GM20431 (cell line): Measurements from ENCODE around the gene ATAD5.
"Not testable (repeated sequence)": the region's sequence is repeated elsewhere in the genome, so short reads cannot be mapped to it uniquely, and the experiment has no call there.

Experiments used
- in situ Hi-C: fragments of 300-500 bp; cut with MseI, MboI; formaldehyde crosslinking; loops from one replicate; pipeline ENCODE4 v1.15.0; 2020; ENCODE audit warnings: low sequenced_read_pairs; ENCODE audit not compliant: unreplicated experiment

Gene ATAD5

DNA sequence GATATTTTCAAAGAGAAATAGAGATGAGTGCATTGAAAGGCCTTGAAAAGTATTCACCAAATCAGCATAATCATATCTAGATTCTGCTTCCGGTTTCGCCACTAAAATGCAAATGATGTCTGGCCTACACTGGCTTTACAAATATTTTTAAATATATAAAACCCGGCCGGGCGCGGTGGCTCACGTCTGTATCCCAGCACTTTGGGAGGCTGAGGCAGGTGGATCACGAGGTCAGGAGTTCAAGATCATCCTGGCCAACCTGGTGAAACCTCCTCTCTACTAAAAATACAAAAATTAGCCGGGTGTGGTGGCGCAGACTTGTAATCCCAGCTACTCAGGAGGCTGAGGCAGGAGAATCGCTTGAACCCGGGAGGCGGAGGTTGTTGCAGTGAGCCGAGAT is 8.8 kb upstream of the ATAD5 start:
- in situ Hi-C loops = not testable (repeated sequence)

GRCh38 chr17:30823421-30823820 is 8.3 kb upstream of the ATAD5 start:
- in situ Hi-C loops = no loop called here

GRCh38 chr17:30824002-30824355 is 7.8 kb upstream of the ATAD5 start:
- in situ Hi-C loops = no loop called here

DNA sequence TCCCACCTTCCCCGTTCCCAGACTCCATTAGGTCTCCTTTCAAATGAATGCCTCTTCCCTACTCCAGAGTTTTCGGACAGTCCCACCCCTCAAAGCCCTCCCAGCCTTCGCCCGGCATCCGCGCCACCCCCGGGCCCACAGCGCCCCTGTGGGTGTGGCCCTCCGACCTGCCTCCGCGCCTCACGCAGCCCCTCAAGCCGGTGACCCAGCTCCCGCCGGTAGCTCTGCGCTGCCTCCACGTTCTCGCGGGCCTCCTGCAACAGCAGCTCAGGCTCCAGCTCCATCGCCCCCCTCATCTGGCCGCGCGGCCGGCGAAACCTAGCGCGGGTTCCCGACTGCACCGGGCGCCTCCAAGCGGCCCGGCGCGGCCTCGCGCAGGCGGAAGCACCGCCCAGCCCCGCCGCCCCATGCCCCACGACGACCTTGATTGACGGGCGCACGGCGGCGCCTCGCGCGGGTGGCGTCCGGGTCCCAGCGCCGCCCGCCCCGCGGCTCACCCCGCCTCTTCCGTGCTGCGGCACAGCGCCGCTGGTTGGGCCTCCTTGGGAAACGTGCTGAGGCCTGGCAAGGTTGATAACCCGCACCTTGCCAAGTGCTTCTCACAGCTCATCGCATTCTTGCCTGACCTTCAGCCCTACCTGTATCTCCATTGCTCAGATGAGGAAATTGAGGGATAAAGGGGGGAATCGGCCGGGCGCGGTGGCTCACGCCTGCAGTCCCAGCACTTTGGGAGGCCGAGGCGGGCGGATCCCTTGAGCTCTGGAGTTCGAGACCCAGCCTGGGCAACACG is 7.2 kb upstream of the ATAD5 start, which contains the start of gene CRLF3:
Gene CRLF3, minus strand, starts transcription at position 337 of the 790 bp plus-strand sequence. Its CDS starts 41 bp downstream, at position 296.
- in situ Hi-C loops = no loop called here

- in situ Hi-C loops = no loop called here
Observed at GRCh38 chr17:30827082-30827481, 4.7 kb upstream of the ATAD5 start.

DNA sequence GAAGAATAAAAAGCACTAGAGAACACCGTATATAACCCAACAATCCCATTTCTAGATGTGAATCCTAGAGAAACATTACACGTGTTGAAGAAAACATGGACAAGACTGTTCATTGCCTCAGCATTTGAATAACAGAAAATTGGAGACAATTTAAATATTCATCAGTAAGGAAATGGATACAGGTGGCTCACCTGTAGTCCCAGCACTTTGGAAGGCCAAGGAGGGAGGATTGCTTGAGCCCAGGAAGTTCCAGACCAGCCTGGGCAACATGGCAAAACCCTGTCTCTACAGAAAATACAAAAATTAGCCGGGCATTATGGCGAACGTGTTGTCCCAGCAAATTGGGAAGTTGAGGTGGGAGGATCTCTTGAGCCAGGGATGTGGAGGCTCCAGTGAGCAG is 2.7 kb upstream of the ATAD5 start:
- in situ Hi-C loops = no loop called here

GRCh38 chr17:30831257-30831656 is 509 bp upstream of the ATAD5 start:
- in situ Hi-C loops = no loop called here

GRCh38 chr17:30832438-30833124 is 815 bp downstream of the ATAD5 start:
- in situ Hi-C loops = no loop called here

- in situ Hi-C loops = no loop called here
Observed at GRCh38 chr17:30838202-30838807, 6.5 kb downstream of the ATAD5 start.

GRCh38 chr17:30840771-30841170 is 9.0 kb downstream of the ATAD5 start:
- in situ Hi-C loops = no loop called here

GRCh38 chr17:30848021-30848420 is 16.3 kb downstream of the ATAD5 start:
- in situ Hi-C loops = no loop called here

DNA sequence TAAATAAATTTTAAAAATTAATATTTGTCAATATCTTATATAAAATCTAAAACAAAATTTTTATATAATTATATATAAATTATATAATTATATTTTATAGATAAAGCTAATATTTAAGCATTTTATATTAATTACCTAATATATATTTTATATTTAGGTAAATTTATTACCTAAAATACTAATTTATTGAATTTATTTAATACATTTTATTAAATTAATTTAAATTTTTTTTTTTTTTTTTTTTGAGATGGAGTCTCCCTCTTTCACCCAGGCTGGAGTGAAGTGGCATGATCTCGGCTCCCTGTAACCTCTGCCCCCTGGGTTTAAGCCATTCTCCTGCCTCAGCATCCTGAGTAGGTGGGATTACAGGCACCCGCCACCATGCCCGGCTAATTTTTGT is 22.4 kb downstream of the ATAD5 start:
- in situ Hi-C loops = no loop called here

DNA sequence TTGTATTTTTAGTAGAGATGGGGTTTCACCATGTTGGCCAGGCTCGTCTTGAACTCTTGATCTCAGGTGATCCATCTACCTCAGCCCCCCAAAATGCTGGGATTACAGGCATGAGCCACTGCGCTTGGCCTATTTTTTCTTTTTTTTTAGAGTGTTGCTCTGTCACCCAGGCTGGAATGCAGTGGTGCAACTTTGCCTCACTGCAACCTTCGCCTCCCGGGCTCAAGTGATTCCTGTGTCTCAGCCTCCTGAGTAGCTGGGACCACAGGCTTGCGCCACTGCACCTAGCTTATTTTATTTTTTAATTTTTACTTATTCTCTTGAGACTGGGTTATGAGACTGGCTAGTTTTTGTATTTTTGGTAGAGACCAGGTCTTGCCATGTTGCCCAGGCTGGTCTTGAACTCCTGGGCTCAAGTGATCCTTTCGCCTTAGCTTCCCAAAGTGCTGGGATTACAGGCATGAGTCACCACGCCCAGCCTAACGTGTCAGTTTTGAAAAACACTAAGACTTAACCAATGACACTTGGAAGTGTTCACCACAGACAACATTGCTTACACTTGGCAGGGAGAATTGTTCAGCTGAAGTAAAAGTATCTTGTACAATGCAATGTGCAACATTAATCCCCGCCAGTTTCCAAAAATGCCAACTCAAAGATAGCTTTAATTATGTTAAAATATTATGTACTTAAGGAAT is 26.9 kb downstream of the ATAD5 start:
- in situ Hi-C loops = no loop called here

DNA sequence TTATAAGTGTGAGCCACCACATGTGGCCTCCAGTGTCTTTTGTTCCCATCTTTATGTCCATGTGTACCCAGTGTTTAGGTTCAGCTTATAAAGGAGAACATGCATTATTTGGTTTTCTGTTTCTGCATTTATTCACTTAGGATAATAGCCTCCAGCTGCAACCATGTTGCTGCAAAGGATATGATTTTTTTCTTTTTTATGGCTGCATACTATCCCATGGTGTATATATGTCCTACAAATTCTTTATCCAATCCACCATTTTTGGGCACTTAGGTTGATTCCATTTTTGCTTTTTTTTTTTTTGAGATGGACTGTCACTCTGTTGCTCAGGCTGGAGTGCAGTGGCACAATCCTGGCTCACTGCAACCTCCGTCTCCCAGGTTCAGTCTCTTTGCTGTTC is 32.9 kb downstream of the ATAD5 start:
- in situ Hi-C loops = no loop called here

DNA sequence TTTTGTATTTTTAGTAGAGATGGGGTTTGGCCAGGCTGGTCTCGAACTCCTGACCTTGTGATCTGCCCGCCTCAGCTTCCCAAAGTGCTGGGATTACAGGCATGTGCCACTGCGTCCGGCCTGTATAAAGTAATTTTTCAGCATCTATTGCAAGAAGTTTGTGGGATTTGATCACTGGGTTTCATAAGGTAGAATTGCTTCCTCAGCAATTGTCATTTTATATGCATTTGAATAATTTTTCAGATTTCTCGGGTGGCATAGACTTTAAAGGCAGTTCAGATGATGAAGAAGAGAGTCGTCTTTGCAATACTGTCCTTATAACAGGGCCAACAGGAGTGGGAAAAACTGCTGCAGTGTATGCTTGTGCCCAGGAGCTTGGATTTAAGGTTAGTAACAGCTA is 37.2 kb downstream of the ATAD5 start:
- in situ Hi-C loops = no loop called here

GRCh38 chr17:30886187-30886586 is 54.4 kb downstream of the ATAD5 start:
- in situ Hi-C loops = no loop called here

GRCh38 chr17:30894236-30894635 is 62.5 kb downstream of the ATAD5 start:
- in situ Hi-C loops = no loop called here

- in situ Hi-C loops = no loop called here
Observed at GRCh38 chr17:30897311-30897710, 65.5 kb downstream of the ATAD5 start.

DNA sequence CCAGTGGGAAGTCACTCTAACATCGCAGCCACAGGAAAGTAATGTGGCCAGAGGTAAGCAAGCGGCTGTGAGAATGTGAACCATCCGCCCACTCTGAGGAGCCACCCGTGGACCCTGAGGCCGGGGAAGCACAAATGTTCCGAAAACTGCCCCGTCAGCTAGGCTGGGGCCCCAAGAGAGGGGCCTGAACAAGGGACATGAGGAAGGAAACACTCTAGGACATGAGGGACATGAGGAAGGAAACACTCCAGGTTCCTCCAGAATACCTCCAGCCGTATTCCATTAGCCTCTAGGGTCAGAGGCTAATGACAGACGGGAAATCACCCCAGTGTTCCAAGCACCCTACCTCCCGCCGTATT is 74.0 kb downstream of the ATAD5 start:
- in situ Hi-C loops = no loop called here

GRCh38 chr17:30906101-30906911 is 74.5 kb downstream of the ATAD5 start, which contains the start of gene TEFM:
TEFM (minus strand) TSS chr17:30906238; CDS start chr17:30906198, 40 bp downstream.
- in situ Hi-C loops = no loop called here
